ENCODE results near the gene BICDL2.

BICDL2 gene

DNA sequence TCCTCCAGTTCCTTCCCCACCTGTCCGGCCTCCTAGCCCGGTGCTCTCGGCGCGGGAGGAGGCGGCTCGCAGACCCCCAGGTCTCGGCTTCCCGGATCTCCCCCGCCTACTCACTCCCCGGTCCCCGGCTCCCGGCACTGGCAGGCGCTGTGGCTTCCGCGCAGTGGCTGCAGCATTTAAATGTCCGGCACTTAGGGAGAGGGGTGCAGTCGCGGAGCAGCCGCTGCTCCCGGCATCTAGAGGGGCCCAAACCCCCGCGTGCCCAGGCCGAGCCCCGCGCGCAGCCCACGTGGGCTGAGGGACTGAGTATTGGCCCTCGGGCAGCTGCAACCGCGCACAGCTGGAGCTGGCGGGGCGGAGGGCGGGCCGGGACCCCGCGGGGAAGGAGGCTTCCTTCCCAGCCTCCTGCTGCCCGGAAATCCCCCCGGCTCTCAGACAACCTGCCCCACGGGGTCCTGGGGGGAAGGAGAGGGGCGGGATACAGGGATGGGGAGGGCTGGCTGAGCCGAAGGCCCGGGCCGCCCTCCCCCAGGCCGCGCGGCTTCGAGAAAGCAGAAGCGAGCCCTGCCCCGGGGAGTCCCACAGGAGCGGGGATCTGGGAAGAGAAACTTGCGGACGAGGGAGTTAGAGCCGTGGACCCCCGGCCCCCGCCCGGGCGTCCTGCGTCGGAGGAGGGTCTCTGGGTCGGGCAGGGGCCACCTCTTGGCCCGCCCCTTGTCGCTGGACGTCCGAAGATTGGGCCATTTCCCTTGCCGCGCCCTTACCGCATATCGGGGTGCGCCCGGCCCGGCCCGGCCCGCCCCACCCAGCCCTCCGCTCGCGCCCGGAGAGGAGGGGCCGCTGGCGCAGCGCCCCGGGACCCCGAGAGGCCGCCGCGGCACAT lies 9.3 kb upstream of the BICDL2 start, which contains the start of gene MMP25:
MMP25 (plus strand) TSS at position 804 of the 883 bp plus-strand sequence. CDS start 357 bp downstream, outside the sequence.
- no peak for DNase-seq

DNA sequence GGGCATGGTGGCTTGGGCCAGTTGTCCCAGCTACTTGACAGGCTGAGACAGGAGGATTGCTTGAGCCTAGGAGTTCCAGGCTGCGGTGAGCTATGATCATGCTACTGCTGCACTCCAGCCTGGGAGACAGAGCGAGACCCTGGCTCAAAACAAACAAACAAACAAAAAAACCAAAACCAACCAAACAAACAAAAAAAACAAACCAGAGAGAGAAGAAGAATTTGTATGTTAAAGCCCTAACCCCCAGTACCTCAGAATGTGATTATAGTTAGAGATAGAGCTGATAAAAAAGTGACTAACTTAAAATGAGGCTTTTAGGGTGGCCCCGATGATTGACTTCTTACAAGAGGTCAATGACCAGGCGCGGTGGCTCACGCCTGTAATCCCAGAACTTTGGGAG lies 8.0 kb upstream of the BICDL2 start:
- no peak for DNase-seq

DNA sequence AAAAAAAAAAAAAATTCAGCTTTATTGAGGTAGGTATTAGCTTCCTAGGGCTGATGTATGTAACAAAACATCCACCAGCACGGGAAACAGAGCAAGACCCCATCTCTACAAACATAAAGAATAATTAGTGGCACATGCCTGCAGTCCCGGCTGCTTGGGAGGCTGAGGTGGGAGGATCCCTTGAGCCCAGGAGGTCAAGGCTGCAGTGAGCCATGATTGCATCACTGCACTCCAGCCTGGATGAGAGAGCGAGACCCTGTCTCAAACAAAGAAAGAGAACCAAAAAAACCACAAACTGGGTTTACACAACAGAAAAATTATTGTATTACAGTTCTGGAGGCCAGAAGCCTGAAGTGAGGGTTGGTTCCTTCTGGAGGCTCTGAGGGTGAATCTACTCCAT lies 5.6 kb upstream of the BICDL2 start:
- no peak for DNase-seq

DNA sequence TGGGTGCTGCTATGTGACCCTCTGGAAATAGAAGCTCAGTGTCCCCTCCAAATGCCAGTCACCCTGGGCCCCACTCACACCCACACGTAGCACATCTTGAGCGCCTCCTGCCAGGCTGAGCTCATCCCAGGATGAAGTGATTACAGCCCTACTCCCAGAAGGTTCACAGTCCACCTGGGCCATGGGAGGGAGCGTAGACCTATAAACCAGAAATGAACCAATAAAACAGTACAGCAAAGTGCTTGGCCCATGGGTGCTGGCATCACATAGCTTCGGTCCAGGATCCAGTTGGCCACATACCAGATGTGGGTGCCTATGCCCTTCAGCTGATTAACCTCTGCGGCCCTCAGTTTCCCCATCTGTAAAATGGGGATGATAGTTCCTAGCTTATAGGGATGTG lies 2.2 kb upstream of the BICDL2 start:
- no peak for DNase-seq

DNA sequence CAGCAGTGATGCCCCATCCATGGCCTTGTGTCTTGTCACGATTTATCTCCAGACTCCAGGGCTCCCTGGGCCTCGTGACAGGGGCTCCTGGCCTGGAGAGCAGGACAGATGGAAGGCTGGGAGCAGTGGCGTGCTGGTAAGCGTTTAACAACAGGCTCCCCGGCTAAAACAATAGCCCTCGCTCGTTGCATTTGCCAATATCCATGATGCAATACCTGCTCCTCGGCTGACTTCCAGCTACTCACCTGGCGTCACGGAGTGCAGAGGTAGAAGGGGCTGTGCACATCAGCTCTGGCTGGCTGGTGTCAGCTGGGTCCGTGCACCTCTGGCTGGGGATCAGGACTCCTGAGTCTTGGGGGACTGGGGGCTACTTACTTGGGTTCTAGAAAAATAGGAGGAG lies 1.5 kb upstream of the BICDL2 start:
- DNase-seq: peak; percentile 27

DNA sequence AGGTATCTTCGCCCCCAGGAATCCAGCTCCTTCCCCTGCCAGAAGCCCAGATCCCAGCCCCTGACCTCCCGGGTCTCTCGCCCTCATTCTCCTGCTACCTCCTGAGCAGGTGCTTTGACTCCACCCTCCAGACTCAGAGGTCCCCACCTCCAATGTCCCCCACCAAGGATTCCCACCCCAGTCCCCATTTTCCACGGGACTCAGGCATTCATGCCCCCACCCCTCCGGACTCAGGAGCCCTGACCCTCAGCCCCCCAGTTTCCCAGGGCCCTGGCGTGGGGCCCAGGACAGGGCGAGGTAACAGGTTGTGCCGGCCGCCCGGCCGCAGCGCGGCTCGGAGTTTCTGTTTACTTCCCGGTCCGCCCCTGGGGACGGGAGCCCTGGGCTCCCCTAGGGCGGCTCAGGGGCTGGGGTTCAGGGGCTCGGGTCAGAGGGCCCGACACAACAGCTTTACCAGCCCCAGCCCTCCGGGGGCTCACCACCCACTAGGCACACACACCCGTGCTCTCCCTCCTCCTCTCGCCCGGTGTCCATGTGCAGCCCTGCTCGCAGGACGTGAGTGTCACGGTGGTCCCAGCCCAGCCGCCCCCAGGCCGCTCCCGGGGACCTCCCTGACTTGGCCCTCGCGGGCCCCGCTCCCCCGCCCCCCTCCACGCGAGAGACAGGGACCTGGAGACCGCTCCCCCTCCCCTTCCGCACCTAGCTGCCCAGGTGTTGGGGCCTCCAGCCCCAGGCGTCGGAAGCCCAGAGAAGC lies 595 bp downstream of the BICDL2 start:
- DNase-seq: no peak

DNA sequence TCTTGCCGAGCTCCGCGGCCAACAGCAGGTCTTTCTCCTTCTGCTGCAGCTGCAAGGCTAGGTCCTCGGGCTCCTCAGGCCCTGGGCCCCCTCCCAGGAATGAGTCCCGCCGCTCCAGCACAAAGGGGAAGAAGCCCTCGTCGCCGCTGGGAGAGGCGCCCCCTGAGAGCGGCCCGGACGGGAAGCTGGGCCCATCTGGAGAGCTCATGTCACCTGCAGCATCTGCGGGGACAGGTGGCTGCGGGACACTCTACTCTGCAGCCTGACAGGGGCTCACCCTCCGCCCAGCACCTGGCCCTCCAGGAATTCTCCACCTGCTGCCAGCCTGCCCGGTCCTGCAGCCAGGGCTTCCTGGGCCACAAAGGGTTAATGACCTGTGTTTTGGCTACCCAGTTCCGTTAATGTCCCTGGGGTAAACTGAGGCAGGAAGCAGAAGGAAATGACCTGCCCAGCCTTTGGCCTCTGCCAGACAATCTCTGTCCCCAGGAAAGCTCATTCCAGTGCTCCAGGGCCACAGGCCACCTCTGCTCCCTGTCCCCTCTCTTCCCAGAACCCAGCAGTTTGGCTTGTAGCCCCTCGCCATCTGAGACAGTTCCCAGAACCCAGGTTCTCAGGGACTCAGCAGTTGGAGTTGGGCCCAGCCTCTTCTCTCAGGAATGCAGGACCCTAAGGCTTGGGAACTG lies 1.3 kb downstream of the BICDL2 start:
- DNase-seq: no peak

DNA sequence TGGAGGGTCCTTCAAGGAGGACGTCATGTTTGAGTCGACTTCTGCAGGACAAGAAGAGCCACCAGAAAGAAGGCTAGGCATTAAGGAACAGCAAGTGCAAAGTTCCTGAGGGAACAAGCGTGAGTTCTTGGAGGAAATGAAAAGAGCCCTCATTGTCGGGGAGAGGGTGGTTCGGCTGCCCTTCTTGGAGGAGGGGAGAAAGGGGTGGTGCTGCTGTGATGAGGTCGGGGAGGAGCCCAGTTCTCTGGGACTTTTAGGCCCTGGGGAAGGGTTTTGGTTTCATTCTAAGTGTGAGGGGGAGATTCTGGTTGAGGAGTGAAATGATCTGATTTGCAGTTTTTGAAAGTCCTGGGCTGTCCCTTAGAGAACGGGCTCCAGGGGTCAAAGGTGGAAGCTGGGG lies 4.1 kb downstream of the BICDL2 start:
- DNase-seq: no peak

DNA sequence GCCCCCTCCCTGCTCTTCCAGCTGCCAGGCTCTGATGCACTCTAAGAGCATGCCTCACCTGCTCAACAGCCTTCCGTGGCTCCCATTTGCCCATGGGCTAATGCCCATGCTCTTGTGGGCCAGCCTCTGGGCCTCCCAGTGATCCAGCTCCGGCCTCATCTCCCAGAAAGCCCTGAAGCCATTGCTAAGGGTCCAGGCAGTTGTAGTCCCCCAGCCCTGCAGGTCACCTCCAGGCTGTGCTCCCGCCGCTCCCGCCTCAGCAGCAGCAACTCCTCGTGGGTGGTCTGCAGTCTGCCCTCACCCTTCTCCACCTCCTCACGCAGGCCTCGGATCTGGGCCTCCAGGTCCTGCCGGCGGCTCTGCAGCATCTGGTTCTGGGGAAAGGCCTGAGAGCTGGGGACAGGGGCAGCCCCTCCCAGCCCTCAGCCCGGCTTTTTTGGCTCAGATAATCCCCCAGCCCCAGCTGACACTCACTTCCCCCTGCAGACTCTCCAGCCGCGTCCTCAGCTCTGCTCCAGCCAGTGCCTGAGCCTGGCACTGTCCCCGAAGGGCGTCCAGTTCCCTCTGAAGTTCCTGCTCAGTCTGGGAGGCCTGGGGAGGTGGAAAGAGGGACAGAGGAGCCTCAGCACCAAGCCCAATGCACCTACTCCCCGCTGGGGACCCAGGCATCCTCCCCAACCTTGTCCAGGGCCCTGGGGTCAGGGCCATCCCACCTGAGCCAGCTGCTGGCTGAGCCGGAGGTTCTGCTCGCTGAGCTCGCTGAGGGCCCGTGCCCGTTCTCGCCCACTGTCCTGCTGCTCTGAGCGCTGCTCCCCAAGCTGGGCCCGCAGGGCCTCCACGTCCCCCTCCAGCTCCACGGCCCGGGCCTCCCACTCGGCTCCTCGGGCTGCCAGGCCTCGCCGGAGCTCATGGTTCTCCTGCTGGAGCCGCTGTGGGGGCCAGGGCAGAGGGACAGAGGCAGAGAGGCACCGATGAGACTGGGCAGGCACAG lies 6.2 kb downstream of the BICDL2 start:
- no peak for DNase-seq

DNA sequence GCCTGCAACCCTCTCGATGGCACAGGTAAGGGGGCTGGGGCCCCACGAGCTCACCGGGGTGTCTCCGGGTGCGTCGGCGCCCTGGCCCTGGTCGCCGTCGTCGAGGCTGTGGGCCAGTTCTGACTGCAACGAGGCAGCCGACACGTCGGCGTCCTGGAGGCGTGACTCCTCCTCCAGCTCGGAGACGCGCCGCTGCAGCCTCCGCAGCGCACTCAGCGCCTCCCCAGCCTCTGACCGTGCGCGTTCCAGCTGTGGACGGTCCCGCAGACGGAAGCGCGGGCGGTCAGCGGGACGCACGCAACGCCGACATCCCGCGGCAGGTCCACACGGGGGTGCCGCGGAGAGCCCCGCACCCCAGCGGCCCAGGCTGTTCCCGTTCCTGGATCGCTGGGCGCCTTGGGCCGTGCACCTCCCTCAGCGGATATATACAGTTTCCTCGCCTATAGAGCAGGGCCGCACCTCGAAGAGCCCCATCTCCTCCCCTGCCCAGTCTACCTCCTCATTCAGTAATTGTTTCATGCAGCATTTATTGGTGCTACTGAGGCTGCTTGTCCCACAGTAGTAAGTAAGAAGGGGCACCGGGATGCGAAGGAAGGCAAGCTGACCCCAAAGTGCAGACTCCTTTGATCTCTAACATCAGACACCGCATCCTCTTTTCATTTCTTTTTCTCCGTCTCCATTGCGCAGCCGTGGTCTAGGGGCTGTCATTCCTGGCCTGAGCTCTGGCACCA lies 7.1 kb downstream of the BICDL2 start:
- DNase-seq: no peak

DNA sequence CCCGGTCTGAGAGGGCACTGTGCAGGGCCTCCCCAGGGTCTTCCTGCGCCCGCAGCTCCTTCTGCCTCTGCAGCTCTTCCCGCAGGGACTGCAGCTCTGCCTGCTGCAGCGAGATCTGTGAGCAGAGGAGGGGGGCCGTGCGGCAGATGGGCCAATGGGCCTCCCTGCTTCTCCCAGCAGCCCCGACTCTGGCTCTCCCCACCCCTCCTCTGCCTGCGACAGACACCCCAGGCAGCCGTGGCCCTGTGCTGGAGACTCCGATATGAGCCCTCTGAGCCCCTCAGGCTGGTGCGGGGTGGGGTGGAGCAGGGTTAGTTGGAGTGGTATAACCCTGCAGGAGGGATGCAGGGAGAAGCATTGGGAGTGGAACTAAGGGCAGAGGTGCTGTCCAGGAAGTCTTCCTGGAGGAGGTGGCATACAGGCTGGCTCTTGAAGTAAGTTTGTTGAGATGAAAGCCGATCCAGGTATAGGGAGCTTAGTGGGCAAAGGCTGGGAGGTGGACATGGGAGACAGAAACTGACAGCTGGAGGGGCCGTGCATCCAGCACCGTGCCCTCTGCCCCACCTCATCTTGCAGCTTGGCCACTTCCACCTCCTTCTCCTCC lies 7.9 kb downstream of the BICDL2 start:
- no peak for DNase-seq

DNA sequence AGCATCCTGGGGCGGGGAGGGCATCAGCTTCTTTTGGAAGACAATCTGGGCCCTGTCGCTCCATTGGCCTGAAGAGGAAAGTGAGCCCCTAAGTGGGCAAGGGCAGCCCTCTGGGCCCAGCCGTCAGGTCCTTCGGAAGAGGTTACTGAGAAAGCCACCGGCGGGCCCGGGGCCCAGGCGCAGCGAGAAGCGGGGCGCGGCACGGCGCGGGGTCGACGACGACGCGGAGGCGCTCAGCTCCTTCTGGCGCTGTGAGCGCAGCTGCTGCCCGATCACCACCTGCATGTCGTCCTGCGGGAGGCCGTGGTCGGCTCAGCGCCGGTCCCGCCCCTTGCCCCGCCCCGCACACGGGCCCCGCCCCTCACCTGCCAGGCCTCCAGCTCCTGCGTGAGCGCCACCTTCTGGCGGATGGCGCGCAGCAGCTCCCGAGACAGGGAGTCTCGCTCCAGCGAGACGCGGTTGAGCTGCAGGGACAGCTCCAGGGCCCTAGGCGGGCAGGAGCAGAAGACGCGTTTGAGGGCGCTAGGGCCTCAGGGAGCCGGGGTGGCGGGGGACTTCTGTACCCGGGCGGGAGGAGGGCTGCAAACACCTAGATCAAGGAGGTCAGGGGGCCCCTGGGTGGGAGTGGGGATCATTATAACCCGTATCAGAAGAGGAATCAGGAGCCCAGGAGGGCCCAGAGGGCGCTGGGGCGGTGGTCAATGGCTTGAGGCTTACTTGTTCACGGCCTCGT lies 8.6 kb downstream of the BICDL2 start:
- peak; percentile 73 for DNase-seq

DNA sequence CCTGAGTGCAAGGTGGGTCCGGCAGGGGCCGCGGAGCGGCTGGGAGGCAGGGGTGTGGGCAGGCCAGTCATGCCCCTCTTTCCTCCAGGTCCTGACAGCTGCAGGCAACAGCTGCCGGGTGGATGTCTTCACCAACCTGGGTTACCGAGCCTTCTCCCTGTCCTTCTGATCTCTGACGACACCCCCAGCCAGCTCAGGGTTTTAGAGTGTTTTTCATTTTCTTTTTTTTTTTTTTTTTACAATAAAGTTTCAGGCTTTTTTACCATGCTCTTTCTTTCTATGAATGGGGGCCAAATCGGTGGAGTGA lies 9.3 kb downstream of the BICDL2 start:
- no peak for DNase-seq

DNA sequence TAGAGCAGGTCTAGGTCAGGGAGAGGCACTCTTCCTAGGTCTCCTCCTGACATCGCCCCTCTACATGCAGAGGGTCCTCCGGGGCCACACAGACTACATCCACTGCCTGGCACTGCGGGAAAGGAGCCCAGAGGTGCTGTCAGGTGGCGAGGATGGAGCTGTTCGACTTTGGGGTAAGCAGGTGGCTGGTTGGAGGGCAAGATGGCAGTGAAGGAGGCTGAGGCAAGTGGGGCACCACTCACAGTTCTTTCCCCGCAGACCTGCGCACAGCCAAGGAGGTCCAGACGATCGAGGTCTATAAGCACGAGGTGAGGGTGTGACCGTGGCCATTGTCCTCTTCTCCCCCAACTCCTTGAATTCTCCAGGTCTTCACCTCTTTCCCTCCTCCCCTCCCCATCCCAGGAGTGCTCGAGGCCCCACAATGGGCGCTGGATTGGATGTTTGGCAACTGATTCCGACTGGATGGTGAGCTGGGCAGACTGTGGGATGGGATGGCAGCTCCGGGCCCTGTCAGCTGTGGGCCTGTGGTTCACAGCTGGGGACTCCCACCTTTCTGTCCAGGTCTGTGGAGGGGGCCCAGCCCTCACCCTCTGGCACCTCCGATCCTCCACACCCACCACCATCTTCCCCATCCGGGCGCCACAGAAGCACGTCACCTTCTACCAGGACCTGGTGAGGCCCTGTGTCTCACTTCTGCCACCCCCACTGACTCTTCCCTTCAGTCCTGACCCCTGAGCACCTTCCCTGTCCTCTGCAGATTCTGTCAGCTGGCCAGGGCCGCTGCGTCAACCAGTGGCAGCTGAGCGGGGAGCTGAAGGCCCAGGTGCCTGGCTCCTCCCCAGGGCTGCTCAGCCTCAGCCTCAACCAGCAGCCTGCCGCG lies 9.9 kb downstream of the BICDL2 start:
- DNase-seq: no peak

DNA sequence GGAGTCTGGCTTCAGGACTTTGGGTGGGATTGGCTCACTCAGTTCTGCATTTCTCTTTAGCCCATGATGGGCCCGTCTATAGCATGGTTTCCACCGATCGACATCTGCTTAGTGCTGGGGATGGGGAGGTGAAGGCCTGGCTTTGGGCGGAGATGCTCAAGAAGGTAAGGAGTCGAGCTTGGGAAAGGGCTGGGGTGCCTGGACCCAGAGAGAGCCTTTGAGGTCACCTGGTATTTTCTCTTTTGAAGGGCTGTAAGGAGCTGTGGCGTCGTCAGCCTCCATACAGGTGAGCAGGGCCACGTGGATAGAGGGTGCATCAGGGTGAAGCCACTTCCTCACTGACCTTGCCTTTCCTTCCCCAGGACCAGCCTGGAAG lies 10.8 kb downstream of the BICDL2 start:
- DNase-seq: no peak

DNA sequence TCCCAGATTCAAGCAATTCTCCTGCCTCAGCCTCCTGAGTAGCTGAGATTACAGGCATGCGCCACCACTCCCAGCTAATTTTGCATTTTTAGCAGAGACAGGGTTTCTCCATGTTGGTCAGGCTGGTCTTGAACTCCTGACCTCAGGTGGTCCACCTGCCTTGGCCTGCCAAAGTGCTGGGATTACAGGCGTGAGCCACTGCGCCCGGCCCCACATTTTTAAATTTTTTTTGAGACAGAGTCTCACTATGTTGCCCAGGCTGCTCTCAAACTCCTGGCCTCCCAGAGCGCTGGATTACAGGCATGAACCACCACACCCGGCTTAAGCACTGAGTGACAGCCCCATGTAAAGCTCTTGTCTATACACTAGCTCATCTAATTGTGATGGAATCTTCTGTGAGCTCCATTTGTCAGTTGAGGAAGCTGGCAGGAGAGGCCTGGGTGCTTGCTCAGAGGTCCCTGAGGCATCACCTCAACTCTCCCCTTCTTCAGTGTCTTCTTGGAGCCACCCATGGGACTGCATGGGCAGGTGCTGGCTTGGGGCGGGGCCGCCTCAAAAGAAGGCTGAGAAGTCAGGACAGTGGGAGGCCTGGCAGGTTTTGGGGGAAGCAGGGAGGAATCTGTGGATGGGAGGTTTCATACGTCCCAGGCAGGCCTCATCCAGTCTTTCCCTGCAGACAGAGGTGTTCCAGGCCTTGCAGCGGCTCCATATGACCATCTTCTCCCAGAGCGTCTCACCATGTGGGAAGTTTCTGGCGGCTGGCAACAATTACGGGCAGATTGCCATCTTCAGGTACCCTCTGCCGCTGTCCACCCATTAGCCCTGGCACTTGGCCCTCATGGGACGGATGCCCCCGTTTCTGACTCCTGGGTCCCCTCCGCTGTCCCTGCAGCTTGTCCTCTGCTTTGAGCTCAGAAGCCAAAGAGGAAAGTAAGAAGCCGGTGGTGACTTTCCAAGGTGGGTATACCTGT lies 11.4 kb downstream of the BICDL2 start:
- no peak for DNase-seq

DNA sequence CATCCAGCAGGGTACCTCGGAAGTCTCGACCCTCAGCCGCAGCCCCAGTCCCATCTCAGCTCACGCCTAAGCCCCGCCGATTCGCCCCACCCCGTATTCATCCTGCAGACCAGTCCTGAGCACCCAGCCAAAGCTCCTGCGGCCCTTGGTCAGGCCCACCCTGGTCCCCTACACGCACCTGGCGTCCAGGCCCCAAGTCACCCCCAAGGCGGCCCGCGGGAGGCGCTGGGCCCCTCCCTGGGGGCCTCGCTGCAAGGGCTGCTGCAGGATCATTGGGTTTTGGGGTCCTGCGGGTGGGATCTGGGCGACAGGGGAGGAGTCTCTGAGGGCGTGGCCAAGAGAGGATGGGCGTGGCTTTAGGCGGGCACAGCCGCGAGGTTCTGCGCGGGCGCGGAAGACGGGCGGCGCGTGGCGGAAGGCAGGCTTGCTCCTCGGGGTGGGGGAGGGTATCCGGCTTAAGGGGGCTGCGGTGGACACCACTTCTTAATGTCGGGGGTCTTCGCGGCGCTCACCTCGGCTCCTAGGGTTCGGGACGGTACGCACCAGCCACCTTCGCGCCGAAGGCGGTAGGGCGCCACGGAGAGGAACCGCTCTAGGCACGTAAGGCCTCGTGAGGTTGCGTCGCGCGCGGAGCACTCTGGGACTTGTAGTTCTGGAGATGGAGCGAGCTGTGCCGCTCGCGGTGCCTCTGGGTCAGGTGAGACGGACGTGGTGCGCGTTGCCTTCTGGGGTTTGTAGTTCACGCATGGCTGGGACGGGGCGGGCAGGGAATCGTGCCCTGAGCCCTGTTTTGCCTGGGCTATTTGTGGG lies 12.9 kb downstream of the BICDL2 start, which contains the start of the genes HCFC1R1 and THOC6:
HCFC1R1 (minus strand) TSS at position 274 of the 810 bp plus-strand sequence; CDS start at position 273, 1 bp downstream.
THOC6 (plus strand) TSS at position 367 of the 810 bp plus-strand sequence; CDS start at position 659, 292 bp downstream.
- peak; percentile 79 for DNase-seq

Measured in NCI-H1105 (cell line).